ENCODE measurements around the gene FADS2. TPM values are rescaled to one million over a fixed set of nuclear protein-coding genes. Genes with fewer than 3 reads are reported as not detected.

The FADS2 gene
- total and polyA plus RNA-seq, 9 of the 15 experiments (the other 6 are each of a cell fraction or from before 2014, with no cell fraction given) = 2.9 to 42.8 (median 16.2) TPM

GRCh38 chr11:61784506-61784805 is 43.6 kb upstream of the FADS2 start:
- Histone ChIP-seq H4K20me1 (replicated peaks; ENCODE audit: control insufficient read depth, insufficient read depth, low read length) (peaks cover 6% of the 10 kb centered on the region), H2AFZ (ENCODE audit: low read depth, low read length) (no peak overlapping the region), H3K36me3 (ENCODE audit: control insufficient read depth, insufficient read depth, low read length) (peaks cover 76% of the 10 kb centered on the region), H3K4me3 (no peak overlapping the region), H3K9ac (ENCODE audit: insufficient read depth in 1 of 2, low read depth in 2 of 2, low read length in 2 of 2) (peak overlapping the region in 1 of 2 experiments; percentile 61; a peak in 1 of 4 replicates), H3K27me3 (ENCODE audit: control insufficient read depth in 2 of 2, insufficient read depth in 2 of 2, low read length in 2 of 2) (no peaks in the 10 kb centered on the region), H3K79me2 (ENCODE audit: control insufficient read depth, insufficient read depth, low read length) (0 out of 3 replicates have a peak, but pooled peaks cover 2% of the 10 kb centered on the region), H3K4me1 (replicated peaks in 1 of 2; ENCODE audit: control insufficient read depth in 2 of 2, insufficient read depth in 2 of 2, low read length in 2 of 2) (peaks cover 0 to 13% of the 10 kb centered on the region in 2 experiments; a peak in 2 of 5 replicates), H3K9me3 (replicated peaks; ENCODE audit: control insufficient read depth, insufficient read depth, low read depth, low read length) (no peaks in the 10 kb centered on the region), H3K27ac (ENCODE audit: extremely low read depth, low read depth, low read length) (no peak overlapping the region), H3K9me1 (ENCODE audit: control insufficient read depth, insufficient read depth, low read length) (no peaks in the 10 kb centered on the region), H3K4me2 (ENCODE audit: insufficient read depth, low read length) (no peak overlapping the region)
- in situ Hi-C loops (cut with MboI) = no loop called here
- ATAC-seq = no peak
- BruUV-seq (replicated peaks) = no TSS peak
- POLR2A ChIA-PET = interaction anchor here (0.6 to 1.6 kb wide), 4 partner anchors 8 to 78 kb away, joined by 3 to 8 read pairs (median 4); partner anchors contain the start of genes FEN1 and TMEM258
- 78% methylated on average over 5 of the region's 7 CpGs for WGBS (ENCODE audit: insufficient coverage, low coverage, missing lambda C conversion rate)
- TF ChIP-seq E2F5 (CRISPR knock-in tag; IDR thresholded peaks at IDR 0.05) = no peak
- TF ChIP-seq EP400 (IDR thresholded peaks at IDR 0.05) = no peak
- TF ChIP-seq MCM2 (IDR thresholded peaks at IDR 0.05; ENCODE audit: low read depth) = no peak
- no peak for TF ChIP-seq ZNF174 (CRISPR knock-in tag; IDR thresholded peaks at IDR 0.05)
- TF ChIP-seq CHD4 (IDR thresholded peaks at IDR 0.05; ENCODE audit: insufficient read depth, insufficient replicate concordance, low read depth, low read length, poor library complexity, severe bottlenecking) = no peak
- no peak for TF ChIP-seq YBX1 (IDR thresholded peaks at IDR 0.05)
- TF ChIP-seq ZFP36 (IDR thresholded peaks at IDR 0.05; ENCODE audit: low read depth, low read length, partially characterized antibody) = no peak
- no peak for TF ChIP-seq ZHX1 (conservative IDR thresholded peaks at IDR 0.05; ENCODE audit: low read length)
- no peak for TF ChIP-seq EZH2 (IDR thresholded peaks at IDR 0.05; ENCODE audit: borderline replicate concordance, low read depth, low read length)
- TF ChIP-seq PML (IDR thresholded peaks at IDR 0.05; ENCODE audit: low read length) = no peak
- TF ChIP-seq ZFP91 (CRISPR knock-in tag; IDR thresholded peaks at IDR 0.05) = no peak
- no peak for TF ChIP-seq TARDBP (IDR thresholded peaks at IDR 0.05)
- TF ChIP-seq ZBTB2 (IDR thresholded peaks at IDR 0.05) = no peak
- TF ChIP-seq NFIX (CRISPR knock-in tag; IDR thresholded peaks at IDR 0.05; ENCODE audit: low read depth) = no peak
- DNase-seq (ENCODE audit: extremely low read depth in 1 of 4, low spot score in 3 of 4) = no peak
- CTCF ChIA-PET (ENCODE audit: low intra/inter-chr PET ratio) = no interaction called here
- no peak for FAIRE-seq
- intact Hi-C loops (cut with micrococcal nuclease) = no loop called here
